Measurements from ENCODE around the gene RFTN1.

DNA sequence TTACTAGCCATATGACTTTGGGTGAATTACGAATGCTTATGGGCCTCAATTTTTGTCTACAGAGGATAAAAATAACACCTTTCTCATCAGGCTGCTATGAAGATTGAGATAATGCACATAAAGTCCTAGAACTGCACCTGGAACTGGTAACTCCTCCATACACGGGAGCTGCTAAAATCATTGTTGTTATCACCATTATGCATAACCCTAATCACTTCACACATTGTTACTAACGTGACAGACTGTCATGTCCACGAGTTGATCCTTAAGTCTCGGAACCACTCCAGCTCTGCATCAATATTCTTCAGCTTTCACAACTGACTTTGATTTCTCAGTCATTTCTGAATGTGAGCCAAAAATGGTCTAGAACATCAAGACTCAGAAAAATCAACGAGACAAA lies 64.1 kb downstream of the RFTN1 start:
- TF ChIP-seq POLR2A (IDR thresholded peaks at IDR 0.05): no peak
- TF ChIP-seq, protein P1, sequence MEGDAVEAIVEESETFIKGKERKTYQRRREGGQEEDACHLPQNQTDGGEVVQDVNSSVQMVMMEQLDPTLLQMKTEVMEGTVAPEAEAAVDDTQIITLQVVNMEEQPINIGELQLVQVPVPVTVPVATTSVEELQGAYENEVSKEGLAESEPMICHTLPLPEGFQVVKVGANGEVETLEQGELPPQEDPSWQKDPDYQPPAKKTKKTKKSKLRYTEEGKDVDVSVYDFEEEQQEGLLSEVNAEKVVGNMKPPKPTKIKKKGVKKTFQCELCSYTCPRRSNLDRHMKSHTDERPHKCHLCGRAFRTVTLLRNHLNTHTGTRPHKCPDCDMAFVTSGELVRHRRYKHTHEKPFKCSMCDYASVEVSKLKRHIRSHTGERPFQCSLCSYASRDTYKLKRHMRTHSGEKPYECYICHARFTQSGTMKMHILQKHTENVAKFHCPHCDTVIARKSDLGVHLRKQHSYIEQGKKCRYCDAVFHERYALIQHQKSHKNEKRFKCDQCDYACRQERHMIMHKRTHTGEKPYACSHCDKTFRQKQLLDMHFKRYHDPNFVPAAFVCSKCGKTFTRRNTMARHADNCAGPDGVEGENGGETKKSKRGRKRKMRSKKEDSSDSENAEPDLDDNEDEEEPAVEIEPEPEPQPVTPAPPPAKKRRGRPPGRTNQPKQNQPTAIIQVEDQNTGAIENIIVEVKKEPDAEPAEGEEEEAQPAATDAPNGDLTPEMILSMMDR (IDR thresholded peaks at IDR 0.05): no peak

Measured in testis (tissue), 2 donors.